T-helper 2 cell treated with Interferon-gamma antibody and Interleukin-4, amounts not matched to agents 5 μg/mL and 100 μg/mL, for 36 hours (primary cell): ENCODE results near the gene CCDC150.

Experiments used
- DNase-seq: peaks from one replicate; pipeline ENCODE4 v3.0.0; 2021; ENCODE audit warnings: low spot score
- H3K27ac Mint-ChIP-seq: one replicate; pipeline ENCODE4 v1.8.0; 2021; ENCODE audit warnings: mild to moderate bottlenecking, mixed read lengths
- H3K27me3 Mint-ChIP-seq: one replicate; pipeline ENCODE4 v1.8.0; 2021; ENCODE audit warnings: low read depth, mixed read lengths
- H3K36me3 Mint-ChIP-seq: one replicate; pipeline ENCODE4 v1.8.0; 2021; ENCODE audit warnings: low read depth, mixed read lengths
- H3K4me1 Mint-ChIP-seq: one replicate; pipeline ENCODE4 v1.8.0; 2021; ENCODE audit warnings: low read depth, mixed read lengths
- H3K4me3 Mint-ChIP-seq: one replicate; pipeline ENCODE4 v1.8.0; 2022; ENCODE audit warnings: mild to moderate bottlenecking, moderate library complexity, mixed read lengths
- H3K9me3 Mint-ChIP-seq: one replicate; pipeline ENCODE4 v1.8.0; 2021; ENCODE audit warnings: mixed read lengths

The CCDC150 gene

DNA sequence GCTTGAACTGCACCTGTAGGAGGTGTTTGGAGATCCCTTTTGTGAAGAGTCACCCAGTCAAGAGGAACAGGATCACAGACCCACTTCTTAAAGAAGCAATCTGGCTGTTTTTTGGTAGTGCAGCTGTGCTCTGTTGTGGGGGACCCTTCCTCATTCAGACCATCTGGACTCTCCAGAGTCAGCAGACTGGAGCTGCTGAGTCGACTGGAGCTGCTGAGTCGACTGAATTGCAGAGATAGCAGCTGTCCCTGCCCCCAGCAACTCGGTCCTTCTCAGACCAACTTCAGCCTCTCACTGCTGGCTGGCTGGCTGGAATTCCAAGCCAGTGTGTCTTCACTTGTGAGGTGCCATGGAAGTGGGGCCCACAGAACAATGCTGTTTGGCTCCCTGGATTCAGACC is 103.2 kb downstream of the CCDC150 start:
- DNase-seq = no peak
- Mint-ChIP-seq H3K27ac (no peak overlapping the region), H3K4me1 (peaks cover 2% of the 10 kb centered on the region), H3K27me3 (no peaks in the 10 kb centered on the region), H3K9me3 (peaks cover 27% of the 10 kb centered on the region), H3K4me3 (no peak overlapping the region), H3K36me3 (peaks cover 11% of the 10 kb centered on the region)

GRCh38 chr2:196743165-196743564 is 103.7 kb downstream of the CCDC150 start:
- Mint-ChIP-seq H3K4me3 (no peak overlapping the region), H3K27ac (no peak overlapping the region), H3K27me3 (no peaks in the 10 kb centered on the region), H3K36me3 (peaks cover 11% of the 10 kb centered on the region), H3K9me3 (peaks cover 22% of the 10 kb centered on the region), H3K4me1 (peaks cover 3% of the 10 kb centered on the region)
- DNase-seq = no peak

DNA sequence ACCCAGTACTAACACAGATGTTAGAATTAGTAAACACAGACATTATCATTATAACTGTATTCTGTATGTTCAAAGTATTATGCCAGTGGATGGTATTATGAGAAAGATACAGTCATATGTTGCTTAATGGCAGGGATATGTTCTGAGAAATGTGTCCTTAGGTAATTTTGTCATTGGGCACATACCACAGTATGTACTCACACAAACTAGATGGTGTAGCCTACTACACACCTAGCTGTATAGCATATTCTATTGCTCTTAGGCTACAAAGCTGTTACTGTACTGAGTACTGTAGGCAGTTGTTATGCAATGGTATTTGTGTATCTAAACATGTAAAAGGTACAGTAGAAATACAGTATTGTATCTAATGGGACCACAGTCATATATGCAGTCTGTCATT is 106.2 kb downstream of the CCDC150 start:
- Mint-ChIP-seq H3K9me3 (peaks cover under 1% of the 10 kb centered on the region), H3K36me3 (peaks cover 1% of the 10 kb centered on the region), H3K4me3 (no peak overlapping the region), H3K27me3 (no peaks in the 10 kb centered on the region), H3K27ac (no peak overlapping the region), H3K4me1 (peaks cover 13% of the 10 kb centered on the region)
- no peak for DNase-seq

DNA sequence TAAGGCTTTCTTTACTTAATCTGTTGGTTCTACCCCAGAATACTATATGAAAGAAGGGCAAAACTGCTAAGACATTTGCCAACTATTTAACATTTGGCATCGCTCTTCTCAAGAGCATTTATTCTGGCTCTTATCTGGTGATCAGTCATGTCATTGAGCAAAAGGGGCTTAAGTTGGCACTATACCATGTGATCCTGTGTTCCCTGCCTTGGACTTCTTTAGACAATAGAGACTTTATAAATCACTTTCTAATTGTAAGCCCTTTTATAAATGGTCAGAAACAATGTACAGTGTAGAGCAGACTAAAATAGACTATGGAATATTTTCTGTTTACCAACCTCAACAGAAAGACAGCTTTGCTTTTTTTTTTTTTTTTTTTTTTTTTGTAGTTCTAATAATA is 107.9 kb downstream of the CCDC150 start:
- no peak for DNase-seq
- H3K4me1 Mint-ChIP-seq = peaks cover 14% of the 10 kb centered on the region
- H3K27ac Mint-ChIP-seq = no peak overlapping the region
- H3K9me3 Mint-ChIP-seq = no peaks in the 10 kb centered on the region
- peaks cover 1% of the 10 kb centered on the region for H3K36me3 Mint-ChIP-seq
- no peak overlapping the region for H3K4me3 Mint-ChIP-seq
- no peaks in the 10 kb centered on the region for H3K27me3 Mint-ChIP-seq

DNA sequence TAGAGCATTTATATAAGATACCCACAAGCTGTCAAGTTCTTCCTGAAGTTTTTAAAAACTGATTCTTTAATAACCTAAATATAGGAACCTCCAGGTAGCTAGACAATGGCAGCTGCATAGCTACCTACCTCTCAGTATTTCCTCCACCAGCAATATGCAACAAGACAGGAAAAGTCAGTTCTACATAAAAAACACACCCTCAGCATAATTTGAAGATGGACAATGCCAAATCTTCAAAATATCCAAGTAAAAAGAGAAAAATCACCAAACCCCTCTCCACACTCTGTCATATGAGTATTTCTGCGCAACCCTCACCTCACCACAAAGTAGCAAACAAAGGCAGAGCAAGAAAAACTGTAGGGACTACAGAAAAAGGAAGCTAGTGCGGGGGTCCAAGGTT is 108.6 kb downstream of the CCDC150 start:
- no peak overlapping the region for H3K27ac Mint-ChIP-seq
- no peak for DNase-seq
- H3K4me1 Mint-ChIP-seq = peaks cover 14% of the 10 kb centered on the region
- H3K27me3 Mint-ChIP-seq = no peaks in the 10 kb centered on the region
- H3K4me3 Mint-ChIP-seq = no peak overlapping the region
- no peaks in the 10 kb centered on the region for H3K9me3 Mint-ChIP-seq
- peaks cover 1% of the 10 kb centered on the region for H3K36me3 Mint-ChIP-seq

DNA sequence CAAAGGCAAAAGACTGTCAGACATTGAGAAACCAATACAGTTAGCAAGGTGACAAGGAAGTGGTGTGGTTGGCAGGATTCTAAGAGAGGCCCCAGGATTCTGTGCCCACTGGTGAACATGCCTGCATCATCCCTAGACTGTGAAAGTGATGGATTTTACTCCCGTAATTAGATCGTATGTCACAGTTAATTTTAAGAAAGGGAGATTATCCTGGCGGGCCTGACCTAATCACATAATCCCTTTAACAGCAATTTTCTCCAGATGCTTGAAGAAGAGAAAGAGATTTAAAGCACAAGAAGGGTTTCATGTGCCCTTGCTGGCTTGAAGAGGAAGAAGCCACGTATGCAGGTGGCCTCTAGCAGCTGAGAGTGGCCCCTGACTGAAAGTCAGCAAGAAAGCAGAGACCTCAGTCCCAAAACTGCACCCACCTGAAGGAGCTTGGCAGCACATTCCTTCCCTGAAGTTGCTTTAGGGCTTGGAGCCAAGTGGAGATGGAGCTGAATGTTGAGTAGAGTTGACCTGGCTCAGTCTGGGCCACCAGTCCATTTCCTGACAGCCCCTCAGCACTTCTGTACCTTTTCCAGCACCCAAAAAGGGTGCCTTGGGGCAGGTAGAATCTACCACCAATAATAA is 110.9 kb downstream of the CCDC150 start:
- Mint-ChIP-seq H3K27me3 (no peaks in the 10 kb centered on the region), H3K27ac (no peak overlapping the region), H3K36me3 (peaks cover 4% of the 10 kb centered on the region), H3K9me3 (peaks cover 14% of the 10 kb centered on the region), H3K4me3 (no peak overlapping the region), H3K4me1 (peaks cover 14% of the 10 kb centered on the region)
- DNase-seq = no peak

DNA sequence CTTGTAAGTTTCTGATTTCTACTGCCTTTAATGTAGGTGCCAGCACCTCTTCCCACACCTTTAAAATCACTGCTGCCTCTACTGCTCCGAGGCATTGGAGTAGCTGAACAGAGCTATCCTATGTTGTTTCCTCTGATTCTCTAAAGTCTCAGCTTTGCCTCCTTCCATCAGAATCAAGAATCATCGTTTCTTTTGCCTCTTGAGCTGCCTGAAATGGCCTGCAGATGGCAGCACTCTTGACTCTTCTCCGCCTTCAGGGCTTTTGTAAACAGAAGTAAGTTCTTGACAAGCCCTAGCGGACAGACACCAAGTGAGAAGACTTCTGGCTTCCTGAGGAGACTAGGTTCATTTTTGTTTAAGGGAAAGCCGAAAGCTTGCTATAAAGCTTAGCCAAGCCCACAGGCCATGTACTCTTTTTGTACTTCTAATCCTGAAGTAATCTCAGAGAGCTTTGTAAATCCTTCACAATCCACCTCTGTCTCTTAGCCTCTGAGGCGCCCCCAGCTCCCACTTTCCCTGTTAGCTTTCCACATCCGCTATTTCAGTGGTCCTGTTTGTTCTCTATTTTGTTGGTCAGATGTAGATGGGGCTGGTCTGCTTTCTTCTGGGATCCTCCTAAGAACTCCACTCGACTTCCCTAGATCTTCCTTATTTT is 111.6 kb downstream of the CCDC150 start:
- Mint-ChIP-seq H3K9me3 (peaks cover 21% of the 10 kb centered on the region), H3K4me1 (peaks cover 14% of the 10 kb centered on the region), H3K27ac (no peak overlapping the region), H3K4me3 (no peak overlapping the region), H3K36me3 (peaks cover 8% of the 10 kb centered on the region), H3K27me3 (no peaks in the 10 kb centered on the region)
- DNase-seq = peak; percentile 50

- H3K4me1 Mint-ChIP-seq = peaks cover 2% of the 10 kb centered on the region
- H3K36me3 Mint-ChIP-seq = peaks cover 41% of the 10 kb centered on the region
- no peak overlapping the region for H3K4me3 Mint-ChIP-seq
- no peaks in the 10 kb centered on the region for H3K27me3 Mint-ChIP-seq
- DNase-seq = no peak
- H3K27ac Mint-ChIP-seq = no peak overlapping the region
- peaks cover 32% of the 10 kb centered on the region for H3K9me3 Mint-ChIP-seq
Measured at GRCh38 chr2:196758474-196759377, 119.2 kb downstream of the CCDC150 start.

GRCh38 chr2:196759378-196759706 is 119.8 kb downstream of the CCDC150 start:
- no peak overlapping the region for H3K27ac Mint-ChIP-seq
- H3K4me1 Mint-ChIP-seq = peaks cover 2% of the 10 kb centered on the region
- peaks cover 44% of the 10 kb centered on the region for H3K36me3 Mint-ChIP-seq
- no peaks in the 10 kb centered on the region for H3K27me3 Mint-ChIP-seq
- peaks cover 28% of the 10 kb centered on the region for H3K9me3 Mint-ChIP-seq
- DNase-seq = no peak
- no peak overlapping the region for H3K4me3 Mint-ChIP-seq

GRCh38 chr2:196767101-196767500 is 127.6 kb downstream of the CCDC150 start:
- H3K4me3 Mint-ChIP-seq = no peak overlapping the region
- DNase-seq = no peak
- H3K27ac Mint-ChIP-seq = no peak overlapping the region
- H3K27me3 Mint-ChIP-seq = no peaks in the 10 kb centered on the region
- H3K9me3 Mint-ChIP-seq = no peaks in the 10 kb centered on the region
- H3K4me1 Mint-ChIP-seq = no peaks in the 10 kb centered on the region
- peaks cover 38% of the 10 kb centered on the region for H3K36me3 Mint-ChIP-seq
